Skin of body (tissue), 2 donors: ENCODE data around the gene CLMP. TPM values are rescaled to one million over a fixed set of nuclear protein-coding genes. Genes with fewer than 3 reads are reported as not detected.
"Not testable (repeated sequence)": the region's sequence is repeated elsewhere in the genome, so short reads cannot be mapped to it uniquely, and the experiment has no call there.

ENCODE experiments used
- DNase-seq: peaks from one replicate; lab custom pipeline; 2025; lab: John Stamatoyannopoulos, UW
- total RNA-seq: library from RNA; depleted of rRNA; stranded (reverse); fragments of >200 nt; gene quantifications from one replicate; pipeline ENCODE4 v1.2.3, GENCODE V29; 2014

CLMP gene
- total RNA-seq, 1 donor from 2014 or later = 29.2 TPM

- peak; percentile 36 for DNase-seq
Measured at GRCh38 chr11:123137431-123138224, 57.4 kb downstream of the CLMP start.

GRCh38 chr11:123135863-123136446, 59.1 kb downstream of the CLMP start:
- no peak for DNase-seq

- DNase-seq = no peak
Measured at GRCh38 chr11:123132881-123133280, 62.2 kb downstream of the CLMP start.

- not testable (repeated sequence) for DNase-seq
Measured at GRCh38 chr11:123132034-123132766, 62.8 kb downstream of the CLMP start.

- no peak for DNase-seq
Measured at GRCh38 chr11:123129920-123130319, 65.1 kb downstream of the CLMP start.

GRCh38 chr11:123125169-123125568, 69.9 kb downstream of the CLMP start:
- DNase-seq = no peak

GRCh38 chr11:123122852-123123251, 72.2 kb downstream of the CLMP start:
- DNase-seq = no peak

GRCh38 chr11:123122341-123122740, 72.7 kb downstream of the CLMP start:
- DNase-seq = no peak

GRCh38 chr11:123116486-123116885, 78.6 kb downstream of the CLMP start:
- DNase-seq = no peak

- DNase-seq = peak; percentile 15
Measured at GRCh38 chr11:123111465-123111864, 83.6 kb downstream of the CLMP start.

GRCh38 chr11:123110397-123110796, 84.7 kb downstream of the CLMP start:
- no peak for DNase-seq

GRCh38 chr11:123107945-123108495, 87.0 kb downstream of the CLMP start:
- no peak for DNase-seq

GRCh38 chr11:123104697-123105096, 90.4 kb downstream of the CLMP start:
- no peak for DNase-seq

- peak; percentile 95 for DNase-seq
Measured at GRCh38 chr11:123103326-123103980, 91.6 kb downstream of the CLMP start.

GRCh38 chr11:123100379-123101085, 94.5 kb downstream of the CLMP start:
- DNase-seq = no peak

- DNase-seq = no peak
Measured at GRCh38 chr11:123098990-123099389, 96.1 kb downstream of the CLMP start.

GRCh38 chr11:123093739-123094138, 101.3 kb downstream of the CLMP start:
- no peak for DNase-seq

GRCh38 chr11:123091506-123091905, 103.5 kb downstream of the CLMP start:
- DNase-seq = no peak

GRCh38 chr11:123090168-123090567, 104.9 kb downstream of the CLMP start:
- not testable (repeated sequence) for DNase-seq

- not testable (repeated sequence) for DNase-seq
Measured at GRCh38 chr11:123088896-123089295, 106.2 kb downstream of the CLMP start.

- not testable (repeated sequence) for DNase-seq
Measured at GRCh38 chr11:123087657-123088056, 107.4 kb downstream of the CLMP start.
